ENCODE data around the gene SULT1E1. TPM values are rescaled to one million over a fixed set of nuclear protein-coding genes. Genes with fewer than 3 reads are reported as not detected.
A peak's percentile ranks its signal among the peaks of the same experiment; 100 is the strongest.

SULT1E1 gene
- total and polyA plus RNA-seq, 2 donors (not counting 1 experiment from before 2014, with no cell fraction given), result not detected

DNA sequence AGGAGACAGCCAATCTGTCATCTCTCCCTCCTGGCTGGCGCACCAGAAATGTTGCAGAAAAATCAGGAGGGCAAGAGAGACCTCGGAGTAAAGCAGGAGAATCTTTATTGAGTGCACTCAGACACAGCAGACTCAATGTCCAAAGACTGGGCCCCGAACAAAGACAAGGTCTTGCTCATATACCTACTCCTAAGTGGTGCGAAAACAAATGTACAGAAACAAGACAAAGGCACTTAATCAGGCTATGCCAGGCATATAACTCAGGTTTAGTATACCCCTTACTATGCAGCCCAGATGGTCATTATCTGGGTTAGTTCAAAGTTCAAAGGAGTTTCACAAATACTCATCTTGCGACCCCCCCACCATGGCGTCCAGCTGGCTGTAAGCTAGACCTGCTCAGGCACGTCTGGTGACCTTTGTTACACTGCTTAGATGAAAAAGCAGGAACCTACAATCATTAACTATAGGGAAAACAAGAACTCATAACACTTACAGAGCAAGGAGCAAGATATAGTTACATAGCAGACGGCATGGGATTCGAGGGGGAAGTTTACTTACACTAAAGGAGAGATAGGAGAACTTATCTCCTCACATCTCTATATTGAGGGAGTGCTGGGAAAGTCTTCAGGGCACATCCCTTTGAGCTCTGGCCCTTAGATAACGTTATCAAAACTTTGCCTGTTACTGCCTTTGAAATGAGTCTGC, 27.5 kb downstream of the SULT1E1 start:
- CTCF ChIA-PET, result no interaction called here

More for the DNA sequence above, 27.5 kb downstream of the SULT1E1 start:
- TF ChIP-seq, protein P1, sequence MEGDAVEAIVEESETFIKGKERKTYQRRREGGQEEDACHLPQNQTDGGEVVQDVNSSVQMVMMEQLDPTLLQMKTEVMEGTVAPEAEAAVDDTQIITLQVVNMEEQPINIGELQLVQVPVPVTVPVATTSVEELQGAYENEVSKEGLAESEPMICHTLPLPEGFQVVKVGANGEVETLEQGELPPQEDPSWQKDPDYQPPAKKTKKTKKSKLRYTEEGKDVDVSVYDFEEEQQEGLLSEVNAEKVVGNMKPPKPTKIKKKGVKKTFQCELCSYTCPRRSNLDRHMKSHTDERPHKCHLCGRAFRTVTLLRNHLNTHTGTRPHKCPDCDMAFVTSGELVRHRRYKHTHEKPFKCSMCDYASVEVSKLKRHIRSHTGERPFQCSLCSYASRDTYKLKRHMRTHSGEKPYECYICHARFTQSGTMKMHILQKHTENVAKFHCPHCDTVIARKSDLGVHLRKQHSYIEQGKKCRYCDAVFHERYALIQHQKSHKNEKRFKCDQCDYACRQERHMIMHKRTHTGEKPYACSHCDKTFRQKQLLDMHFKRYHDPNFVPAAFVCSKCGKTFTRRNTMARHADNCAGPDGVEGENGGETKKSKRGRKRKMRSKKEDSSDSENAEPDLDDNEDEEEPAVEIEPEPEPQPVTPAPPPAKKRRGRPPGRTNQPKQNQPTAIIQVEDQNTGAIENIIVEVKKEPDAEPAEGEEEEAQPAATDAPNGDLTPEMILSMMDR (IDR thresholded peaks at IDR 0.05), result no peak
- no peak for TF ChIP-seq EZH2 (IDR thresholded peaks at IDR 0.05; ENCODE audit: borderline replicate concordance, insufficient read depth, low read depth, low read length, poor library complexity, severe bottlenecking)
- H3K4me1 Mint-ChIP-seq, result peaks cover 10% of the 10 kb centered on the region
- Histone ChIP-seq H4K20me1 (ENCODE audit: control insufficient read depth, insufficient read depth, low read length, poor library complexity, severe bottlenecking) (no peaks in the 10 kb centered on the region), H3K4me2 (replicated peaks; ENCODE audit: low read depth, low read length, poor library complexity, severe bottlenecking) (no peak overlapping the region), H3K9me3 (ENCODE audit: control extremely low read depth in 1 of 3, control insufficient read depth in 2 of 3, insufficient read depth in 1 of 3, low read length in 2 of 3) (peaks cover 0 to 3% (median 0%) of the 10 kb centered on the region in 3 donors), H3K27ac (ENCODE audit: low read length in 2 of 2) (no peak overlapping the region), H2AFZ (ENCODE audit: insufficient read depth, low read depth, low read length, poor library complexity, severe bottlenecking) (peak overlapping the region; percentile 83), H3K36me3 (replicated peaks in 1 of 2; ENCODE audit: control extremely low read depth in 1 of 2, control insufficient read depth in 1 of 2, extremely low read depth in 1 of 2, insufficient read depth in 2 of 2, low read length in 1 of 2) (no peaks in the 10 kb centered on the region), H3K4me3 (ENCODE audit: control extremely low read depth in 1 of 5, extremely low read depth in 1 of 5, insufficient read depth in 1 of 5, low read depth in 2 of 5, low read length in 4 of 5) (no peak overlapping the region), H3K4me1 (ENCODE audit: control insufficient read depth in 2 of 2, insufficient read depth in 2 of 2, low read length in 2 of 2) (peaks cover 14 to 20% of the 10 kb centered on the region in 2 donors), H3K27me3 (replicated peaks in 1 of 4; ENCODE audit: control extremely low read depth in 1 of 4, control insufficient read depth in 3 of 4, insufficient read depth in 4 of 4, low read length in 3 of 4) (no peaks in the 10 kb centered on the region), H3K9ac (ENCODE audit: low read length) (peak overlapping the region; percentile 61), H3K79me2 (ENCODE audit: control insufficient read depth, insufficient read depth, low read length) (no peaks in the 10 kb centered on the region)
- POLR2A ChIA-PET, result no interaction called here
- no peak overlapping the region for H3K27ac Mint-ChIP-seq
- intact Hi-C loops (cut with micrococcal nuclease), result no loop called here
- H3K9me3 Mint-ChIP-seq (ENCODE audit: insufficient read depth), result no peaks in the 10 kb centered on the region
- H3K4me3 Mint-ChIP-seq, result no peak overlapping the region
- no peak for ATAC-seq (ENCODE audit: low read depth)
- WGBS (ENCODE audit: insufficient coverage), result 76% methylated on average over 8 of the region's 10 CpGs
- no peak for DNase-seq
- no peaks in the 10 kb centered on the region for H3K27me3 Mint-ChIP-seq

All from B cell (primary cell).